Putamen (tissue), 1 donor: ENCODE measurements around the gene SMAD2.
A peak's percentile ranks its signal among the peaks of the same experiment; 100 is the strongest.

Experiments used
- DNase-seq: peaks from one replicate; pipeline ENCODE4 v3.0.0-alpha.2; 2016; ENCODE audit warnings: low spot score

SMAD2 gene

DNA sequence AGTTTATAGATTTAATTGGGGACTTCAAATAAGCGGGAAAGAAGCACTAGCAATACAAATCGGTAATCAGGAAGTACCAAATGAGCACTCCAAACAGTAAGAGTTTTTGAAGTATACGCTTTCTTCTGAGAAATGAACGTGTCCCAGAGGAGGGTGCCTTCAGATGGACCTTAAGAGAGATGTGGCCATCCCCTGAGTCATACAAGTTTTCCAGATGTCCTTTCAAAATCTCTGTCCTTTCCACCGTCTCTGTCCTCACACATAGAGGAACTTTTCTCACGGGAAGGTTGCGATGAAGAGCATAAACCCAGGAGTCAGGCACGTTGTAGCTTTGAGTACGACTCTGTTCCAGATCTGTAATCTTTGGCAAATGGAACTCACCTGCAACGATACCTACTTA is 1.7 kb upstream of the SMAD2 start:
- no peak for DNase-seq

DNA sequence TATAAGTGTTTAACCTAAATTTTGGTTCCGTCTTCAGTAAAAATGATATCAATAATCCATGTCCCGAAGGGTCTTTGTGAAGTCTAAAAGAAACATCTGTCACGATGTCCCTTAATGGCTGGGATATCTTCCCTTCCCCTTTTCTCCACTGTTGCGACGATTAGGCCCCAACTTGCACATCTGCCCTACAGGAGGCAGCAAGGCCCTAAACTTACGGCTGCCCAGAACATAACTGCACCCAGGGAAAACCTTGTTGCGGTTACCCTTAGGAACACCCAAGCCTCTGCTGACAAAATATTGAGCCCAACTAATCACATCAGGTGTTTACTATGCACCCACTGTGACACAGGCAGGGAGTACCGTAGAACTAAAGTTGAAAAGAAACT is 1.3 kb upstream of the SMAD2 start:
- no peak for DNase-seq

GRCh38 chr18:47930931-47931717 is 665 bp upstream of the SMAD2 start:
- DNase-seq, result peak; percentile 97

DNA sequence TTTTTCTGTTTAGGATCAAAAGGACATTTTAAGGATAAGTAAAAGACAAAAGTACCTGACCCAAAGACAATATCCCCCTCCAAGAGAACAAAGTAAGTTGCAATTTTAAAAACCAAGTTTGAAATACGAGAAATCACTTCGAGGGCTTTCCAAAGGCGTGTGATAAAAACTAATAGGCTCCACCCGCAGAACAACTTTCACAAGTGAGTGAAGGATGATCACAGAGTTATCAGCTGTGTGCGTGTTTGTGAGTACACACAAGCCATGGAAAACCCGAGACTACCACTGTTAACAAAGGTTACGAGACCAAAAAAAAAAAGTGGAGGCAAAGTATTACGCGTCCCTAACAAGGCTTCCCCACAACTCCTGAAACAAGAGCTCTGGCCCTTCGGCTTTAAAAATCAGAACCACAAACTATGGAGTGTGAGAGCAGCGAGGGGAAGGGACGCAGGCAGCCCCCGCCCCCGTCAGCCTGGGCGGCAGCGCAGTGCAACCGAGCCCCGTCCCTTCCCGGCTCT is 719 bp downstream of the SMAD2 start:
- DNase-seq, result no peak

DNA sequence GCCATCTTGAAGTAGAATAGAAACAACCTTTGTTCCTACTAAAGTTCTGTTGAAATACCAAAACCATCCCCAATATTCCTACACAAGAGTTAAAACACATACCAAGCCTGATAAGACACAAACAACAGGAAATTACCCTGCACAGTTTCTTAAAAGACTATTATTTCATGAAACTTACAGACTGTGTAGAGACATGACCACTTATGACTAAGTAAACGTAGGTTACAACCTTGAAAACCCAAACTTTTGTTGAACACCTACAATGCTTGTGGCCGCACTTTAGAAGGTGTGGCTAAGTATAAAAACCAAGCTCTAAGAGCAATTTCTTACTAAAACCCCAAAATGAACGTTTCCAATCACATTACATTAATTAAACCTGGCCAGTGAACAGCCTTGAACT is 2.0 kb downstream of the SMAD2 start:
- DNase-seq, result no peak

DNA sequence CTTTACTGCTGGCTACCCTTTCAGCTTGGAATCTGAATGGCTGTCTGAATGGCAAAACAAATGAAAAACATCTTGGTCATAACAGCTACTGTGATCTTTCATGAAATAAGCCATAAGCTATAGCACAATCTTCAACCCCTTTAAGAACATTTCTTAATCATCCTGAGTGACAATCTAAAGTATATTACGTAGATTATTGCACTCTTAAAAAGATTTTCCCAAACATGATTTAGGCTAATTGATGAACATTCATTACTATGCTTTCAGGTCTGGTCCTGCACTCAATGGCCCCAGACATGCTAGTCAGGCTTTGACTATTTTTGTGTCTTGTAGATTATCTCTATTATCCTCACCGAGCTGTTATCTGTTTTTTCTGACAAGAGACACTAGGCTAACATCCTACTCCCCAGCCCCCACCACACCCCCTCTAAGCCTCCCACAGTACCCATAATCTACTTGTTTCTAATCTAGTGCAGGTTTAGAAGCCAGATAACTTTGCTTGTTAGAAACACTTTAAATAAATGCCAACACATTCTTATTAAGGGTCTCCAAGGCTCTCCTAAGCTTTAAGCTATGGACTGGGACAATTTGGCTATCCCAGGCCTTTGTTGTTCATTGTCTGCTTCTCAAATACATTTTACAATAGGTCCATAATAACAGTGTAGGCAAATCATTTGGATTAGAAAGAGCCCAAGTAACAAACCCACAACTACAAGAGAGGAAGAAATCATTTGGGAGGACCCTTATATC is 4.2 kb downstream of the SMAD2 start:
- no peak for DNase-seq

- DNase-seq, result no peak
These were observed 10.5 kb downstream of the SMAD2 start for GRCh38 chr18:47919916-47920315.

GRCh38 chr18:47917923-47918610 is 12.4 kb downstream of the SMAD2 start:
- no peak for DNase-seq

GRCh38 chr18:47915930-47916329 is 14.5 kb downstream of the SMAD2 start:
- DNase-seq, result no peak

DNA sequence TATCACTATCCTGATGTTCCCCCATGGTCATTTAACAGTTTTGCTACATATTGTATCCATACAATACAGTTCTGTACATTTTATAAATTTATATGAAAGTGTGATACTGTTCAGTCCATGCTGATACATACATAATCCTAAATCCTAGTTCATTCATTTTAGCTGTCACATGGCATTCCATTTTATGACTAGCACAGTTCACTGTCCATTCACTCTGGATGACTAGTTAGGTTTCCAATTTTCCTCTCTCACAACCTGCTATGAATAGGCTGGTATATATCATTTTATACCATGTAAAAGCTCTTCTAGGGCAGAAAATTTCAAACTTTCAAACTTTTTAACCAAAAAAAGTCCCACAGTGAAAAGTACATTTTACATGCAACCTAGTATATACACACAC is 15.2 kb downstream of the SMAD2 start:
- no peak for DNase-seq

DNA sequence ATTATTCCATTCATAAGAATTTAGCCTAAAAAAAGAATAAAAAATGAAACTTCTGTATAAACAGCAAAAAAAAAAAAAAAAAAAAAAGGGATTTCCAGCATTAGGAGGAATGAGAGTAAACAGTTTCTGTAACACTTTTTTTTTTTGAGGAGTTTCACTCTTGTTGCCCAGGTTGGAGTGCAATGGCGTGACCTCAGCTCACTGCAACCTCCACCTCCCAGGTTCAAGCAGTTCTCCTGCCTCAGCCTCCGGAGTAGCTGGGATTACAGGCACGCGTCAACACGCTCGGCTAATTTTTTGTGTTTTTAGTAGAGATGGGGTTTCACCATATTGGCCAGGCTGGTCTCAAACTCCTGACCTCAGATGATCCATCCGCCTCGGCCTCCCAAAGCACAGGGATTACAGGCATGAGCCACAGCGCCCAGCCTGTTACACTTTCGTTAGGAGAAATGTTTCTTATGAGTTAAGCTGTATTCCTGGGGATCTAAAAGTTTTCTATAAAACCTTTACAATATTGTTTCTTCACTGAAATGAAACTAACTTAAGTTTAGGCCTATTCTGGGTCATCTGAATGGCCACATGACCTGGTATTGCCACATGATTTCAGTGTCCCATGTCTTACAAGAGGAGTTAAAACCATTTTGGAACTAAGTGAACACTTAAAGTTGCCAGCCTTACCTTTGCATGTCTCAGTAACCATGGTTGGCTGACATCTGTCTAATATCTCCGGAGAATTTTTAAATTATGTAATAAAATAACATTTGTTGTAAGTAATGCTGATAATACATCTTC is 17.5 kb downstream of the SMAD2 start:
- DNase-seq, result no peak

DNA sequence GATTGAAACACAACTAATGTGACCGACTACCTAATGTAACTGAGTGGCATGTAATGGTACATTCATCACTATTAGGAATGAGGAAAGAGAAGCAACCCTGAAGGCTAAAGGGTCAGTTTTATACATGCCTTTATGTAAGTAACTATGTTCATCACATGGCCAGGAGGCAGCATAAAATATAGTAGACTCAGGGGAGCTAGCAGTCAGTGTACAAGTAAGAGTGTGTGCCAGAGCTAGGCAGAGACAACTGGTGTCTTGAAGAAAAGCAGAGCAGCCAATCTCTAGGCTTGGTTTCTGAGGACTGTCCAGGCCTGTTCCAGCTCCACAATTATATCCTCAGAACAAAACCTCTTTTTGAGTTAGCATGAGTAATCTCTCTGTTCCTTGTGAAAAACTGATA is 18.1 kb downstream of the SMAD2 start:
- no peak for DNase-seq

- DNase-seq, result no peak
These were observed 18.6 kb downstream of the SMAD2 start for GRCh38 chr18:47911877-47912276.

- DNase-seq, result no peak
These were observed 21.0 kb downstream of the SMAD2 start for GRCh38 chr18:47909484-47909883.

- DNase-seq, result no peak
These were observed 21.9 kb downstream of the SMAD2 start for GRCh38 chr18:47908592-47908991.

GRCh38 chr18:47906408-47906807 is 24.1 kb downstream of the SMAD2 start:
- no peak for DNase-seq

- no peak for DNase-seq
These were observed 26.6 kb downstream of the SMAD2 start for GRCh38 chr18:47903809-47904208.

- no peak for DNase-seq
These were observed 28.7 kb downstream of the SMAD2 start for GRCh38 chr18:47901624-47902362.

- DNase-seq, result no peak
These were observed 31.2 kb downstream of the SMAD2 start for GRCh38 chr18:47899107-47899840.

DNA sequence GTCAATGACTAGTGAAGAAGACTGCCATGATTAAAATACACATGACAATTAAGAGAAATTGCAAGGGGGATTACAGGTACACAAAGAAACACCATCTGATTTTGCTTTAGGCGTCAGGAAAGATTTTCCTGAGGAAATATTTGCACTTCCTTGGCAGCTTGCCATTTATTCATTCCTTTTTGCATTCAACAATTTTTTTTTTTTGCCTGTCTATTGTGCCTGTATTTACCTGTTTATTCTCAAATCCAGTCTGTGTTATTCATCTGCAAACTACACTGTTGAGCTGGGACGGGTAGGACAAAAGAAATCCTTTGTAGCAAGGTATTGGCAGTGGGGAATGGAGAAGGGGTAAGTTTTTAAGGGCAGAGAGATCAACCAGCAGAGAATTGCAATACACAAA is 31.8 kb downstream of the SMAD2 start:
- DNase-seq, result no peak

GRCh38 chr18:47898055-47898454 is 32.4 kb downstream of the SMAD2 start:
- DNase-seq, result no peak
